K562 (cell line): Measurements from ENCODE around the gene DPYSL4.

Source experiments
- BRD4 ChIP-seq: fragments of 200-600 bp; sonication (generic); IDR thresholded peaks from 2 replicates; pipeline ENCODE4 v1.6.1; 2017; ENCODE audit warnings: inconsistent platforms
- CHD1 ChIP-seq: fragments of 200-600 bp; sonication (generic); IDR thresholded peaks from one replicate; pipeline ENCODE4 v1.6.1; 2012; ENCODE audit warnings: mild to moderate bottlenecking, moderate library complexity, low read length, inconsistent platforms
- CHD7 ChIP-seq: fragments of 200-600 bp; sonication (generic); IDR thresholded peaks from one replicate; pipeline ENCODE4 v1.6.1; 2012; ENCODE audit warnings: mild to moderate bottlenecking, low read depth, low read length, inconsistent platforms
- CREB1 ChIP-seq, 2 experiments: sonication (generic) in 1 of 2; formaldehyde crosslinking in 1 of 2; IDR thresholded peaks; 2 replicates each; pipeline versions ENCODE4 v1.6.1 to v1.8.0; 2012 to 2022; ENCODE audit warnings: inconsistent platforms in 1 of 2, mild to moderate bottlenecking in 1 of 2, missing genetic modification reagents in 1 of 2, moderate library complexity in 1 of 2
- CTCF ChIP-seq, 3 experiments: IDR thresholded peaks in 2 of 3; conservative IDR thresholded peaks in 1 of 3; 2 replicates each; pipeline ENCODE4 v1.5.1; 2011 to 2012; ENCODE audit warnings: low read length in 3 of 3, mild to moderate bottlenecking in 3 of 3, control low read depth in 2 of 3, improper control_type of control experiment in 1 of 3, inconsistent platforms in 1 of 3, low read depth in 1 of 3, mixed read lengths in 1 of 3, moderate library complexity in 1 of 3; ENCODE audit not compliant: insufficient read depth in 2 of 3
- HBP1 ChIP-seq: fragments of 450-650 bp; formaldehyde crosslinking; IDR thresholded peaks from 2 replicates; pipeline ENCODE4 v1.4.0; 2022; ENCODE audit warnings: missing genetic modification characterization
- HNRNPL ChIP-seq: fragments of 200-400 bp; formaldehyde crosslinking; IDR thresholded peaks from 2 replicates; pipeline ENCODE4 v1.6.1; 2017; ENCODE audit warnings: low read depth, mild to moderate bottlenecking, low read length
- RFX5 ChIP-seq: IDR thresholded peaks from 2 replicates; pipeline ENCODE4 v1.6.1; 2011; ENCODE audit warnings: low read depth, mild to moderate bottlenecking, improper control_type of control experiment, low read length
- SP2 ChIP-seq: IDR thresholded peaks from 2 replicates; pipeline ENCODE4 v1.6.1; 2011; ENCODE audit warnings: mild to moderate bottlenecking, low read depth, low read length, moderate library complexity; ENCODE audit not compliant: poor library complexity, severe bottlenecking; ENCODE audit errors: extremely low read depth

- TF ChIP-seq BRD4 (no peak), CTCF (IDR thresholded peaks at IDR 0.05 in 2 of 3, conservative IDR thresholded peaks at IDR 0.05 in 1 of 3; ENCODE audit: insufficient read depth in 2 of 3, low read depth in 1 of 3, low read length in 3 of 3) (no peak), SP2 (no peak), CHD7 (no peak), RFX5 (no peak), CREB1 (IDR thresholded peaks at IDR 0.05) (no peak), CREB1 (CRISPR knock-in tag; IDR thresholded peaks at IDR 0.05) (no peak), CHD1 (no peak), HBP1 (CRISPR knock-in tag) (no peak), HNRNPL (no peak)
Measured at GRCh38 chr10:132249824-132250375, 63.2 kb downstream of the DPYSL4 start.
